LNCAP (cell line): Measurements from ENCODE around the gene ACTN3.

ENCODE experiments used
- CTCF ChIP-seq: fragments of 450-650 bp; IDR thresholded peaks from 2 replicates; pipeline ENCODE4 v1.5.1; 2017; ENCODE audit warnings: mild to moderate bottlenecking

Gene ACTN3

DNA sequence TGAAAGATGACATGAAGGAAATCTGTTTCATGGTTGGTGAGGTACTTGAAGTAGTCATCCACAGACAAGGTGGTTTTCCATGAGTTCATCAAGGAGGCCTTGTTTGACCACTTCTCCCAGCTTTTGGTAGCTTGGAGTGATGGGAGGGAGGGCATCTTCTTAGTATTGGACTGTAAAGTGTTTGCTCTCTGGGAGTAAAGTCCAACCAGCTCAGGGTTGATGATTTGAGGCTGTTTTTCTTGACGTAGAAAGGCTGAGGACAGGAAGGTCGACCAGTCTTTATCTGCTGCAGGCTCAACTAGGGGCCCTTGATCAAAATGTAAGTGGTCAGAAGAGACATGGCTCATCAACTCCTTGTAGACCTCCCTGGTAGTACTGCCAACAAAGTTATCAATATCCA lies 44.5 kb downstream of the ACTN3 start:
- TF ChIP-seq CTCF: no peak

DNA sequence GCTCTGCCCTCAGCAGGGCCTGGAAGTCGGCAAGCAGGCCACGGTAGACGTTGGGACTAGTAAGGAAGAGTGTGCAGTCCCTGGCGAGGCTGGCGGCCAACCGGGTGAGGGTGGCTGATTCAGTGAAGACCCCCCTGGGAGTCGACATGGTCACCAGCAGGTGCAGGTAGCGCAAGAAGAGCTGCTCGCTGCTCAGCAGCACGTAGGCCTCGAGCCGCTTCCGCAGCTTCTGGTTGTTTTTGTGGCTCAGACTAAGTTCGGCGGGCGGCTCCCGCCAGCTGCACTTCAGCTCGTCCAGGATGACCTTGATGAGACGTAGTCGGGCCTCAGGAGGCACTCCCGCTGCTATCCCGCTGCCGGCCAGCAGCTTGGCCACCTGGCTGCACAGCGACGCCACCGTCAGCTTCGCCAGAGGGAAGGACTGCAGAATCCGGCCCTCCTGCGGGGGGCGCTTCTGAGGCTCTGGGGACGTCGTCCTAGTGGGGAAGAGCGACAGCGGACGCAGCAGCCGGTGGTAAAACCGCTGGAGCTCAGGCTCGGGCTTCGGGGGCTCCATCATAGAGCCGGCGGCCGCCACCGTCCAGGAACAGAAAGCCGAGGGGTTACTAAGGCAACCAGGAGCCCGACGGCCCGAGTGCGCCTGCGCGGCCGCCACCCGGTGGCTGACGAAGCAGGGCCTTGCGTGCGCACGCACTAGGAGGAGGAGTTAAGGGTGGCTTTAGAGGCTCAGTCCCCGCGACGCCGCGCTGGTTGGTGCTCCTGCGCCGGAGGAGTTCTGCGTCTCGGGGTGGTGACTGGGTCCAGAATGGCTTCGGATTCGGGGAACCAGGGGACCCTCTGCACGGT lies 46.0 kb downstream of the ACTN3 start, which contains the start of the genes CCDC87 and CCS:
CCDC87 (minus strand) TSS at position 607 of the 846 bp plus-strand sequence; CDS start at position 559, 48 bp downstream.
CCS (plus strand) TSS at position 729 of the 846 bp plus-strand sequence; CDS start at position 806, 77 bp downstream.
- TF ChIP-seq CTCF: peak; percentile 60

DNA sequence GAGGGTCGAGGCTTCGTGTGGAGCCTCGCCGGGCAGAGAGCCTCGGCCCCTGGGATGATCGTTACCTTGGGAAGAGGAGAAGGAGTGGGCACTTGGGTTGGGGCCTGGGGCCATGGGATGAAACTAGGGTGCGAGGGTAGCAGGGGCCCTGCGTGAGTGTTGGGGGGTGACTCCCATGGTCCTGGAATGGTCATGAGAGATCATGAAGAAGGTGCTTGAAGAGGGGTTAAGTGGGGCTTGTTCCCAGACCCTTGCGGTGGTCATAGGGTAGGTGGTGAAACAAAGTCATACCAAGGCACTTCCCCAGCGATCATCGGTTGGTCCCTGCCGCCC lies 46.6 kb downstream of the ACTN3 start:
- no peak for TF ChIP-seq CTCF

- no peak for TF ChIP-seq CTCF
These were observed 46.9 kb downstream of the ACTN3 start for GRCh38 chr11:66593650-66594049.

- TF ChIP-seq CTCF: no peak
These were observed 48.7 kb downstream of the ACTN3 start for GRCh38 chr11:66595245-66595904.

DNA sequence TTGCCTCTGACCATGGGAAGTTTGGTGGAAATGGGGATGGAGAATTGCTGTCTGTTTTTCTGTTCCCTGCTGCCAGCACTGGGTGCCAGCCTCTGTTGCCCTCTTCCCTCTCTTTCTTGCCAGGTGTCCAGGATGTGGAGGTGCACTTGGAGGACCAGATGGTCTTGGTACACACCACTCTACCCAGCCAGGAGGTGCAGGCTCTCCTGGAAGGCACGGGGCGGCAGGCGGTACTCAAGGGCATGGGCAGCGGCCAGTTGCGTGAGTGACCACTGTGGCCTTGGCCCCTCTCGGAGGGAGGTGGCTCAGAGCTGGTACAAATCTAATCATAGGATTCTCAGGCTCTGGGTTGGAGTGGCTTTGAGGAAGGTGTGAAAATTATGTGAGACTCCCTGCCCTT lies 52.3 kb downstream of the ACTN3 start:
- TF ChIP-seq CTCF: no peak

DNA sequence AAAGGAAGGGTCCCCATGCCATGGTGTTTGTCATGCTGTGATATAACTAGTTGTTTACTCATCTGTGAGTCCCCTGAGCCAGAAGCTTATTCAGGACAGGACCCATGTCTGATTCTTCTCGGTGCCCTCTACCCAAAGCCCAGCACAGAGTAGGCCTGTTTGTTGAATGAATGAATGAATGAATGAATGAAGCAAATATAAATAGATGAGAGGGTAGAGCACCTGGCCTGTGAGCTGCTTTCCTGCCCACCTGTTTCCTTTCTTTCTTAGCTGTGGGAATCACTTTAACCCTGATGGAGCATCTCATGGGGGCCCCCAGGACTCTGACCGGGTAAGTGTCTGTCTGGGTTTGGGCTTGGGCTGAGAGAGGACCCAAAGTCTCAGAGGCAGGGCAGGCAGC lies 53.5 kb downstream of the ACTN3 start:
- no peak for TF ChIP-seq CTCF
